WTC11 (cell line): Measurements from ENCODE around the gene ADGRB3. TPM values are rescaled to one million over a fixed set of nuclear protein-coding genes. Genes with fewer than 3 reads are reported as not detected.
A peak's percentile ranks its signal among the peaks of the same experiment; 100 is the strongest.
"Not testable (repeated sequence)": the region's sequence is repeated elsewhere in the genome, so short reads cannot be mapped to it uniquely, and the experiment has no call there.

Experiments used
- ATAC-seq: fragments of 200-7000 bp; cut with Tn5 transposase; 2 replicates; pipeline ENCODE4 v1.10.0; 2021; ENCODE audit warnings: mild to moderate bottlenecking, moderate library complexity
- CTCF ChIA-PET: fragments of 300-600 bp; sonication (Branson Sonifier 250); formaldehyde crosslinking; loops from one replicate; lab custom pipeline; 2021; ENCODE audit warnings: antibody characterized with exemption; lab: Charles Lee
- POLR2A ChIA-PET: fragments of 350-600 bp; sonication (Branson Sonifier 250); formaldehyde crosslinking; loops from one replicate; lab custom pipeline; 2021; ENCODE audit warnings: antibody characterized with exemption; lab: Charles Lee
- DNase-seq: peaks from one replicate; pipeline ENCODE4 v3.0.0; 2021; ENCODE audit warnings: low spot score
- H3K27ac Mint-ChIP-seq: 2 replicates; pipeline ENCODE4 v1.8.0; 2021; ENCODE audit warnings: mixed read lengths
- H3K27me3 Mint-ChIP-seq: 2 replicates; pipeline ENCODE4 v1.8.0; 2021; ENCODE audit warnings: low read depth, mild to moderate bottlenecking, moderate library complexity, mixed read lengths
- H3K36me3 Mint-ChIP-seq: 2 replicates; pipeline ENCODE4 v1.8.0; 2021; ENCODE audit warnings: mixed read lengths
- H3K4me1 Mint-ChIP-seq: 2 replicates; pipeline ENCODE4 v1.8.0; 2022; ENCODE audit warnings: mixed read lengths
- H3K4me3 Mint-ChIP-seq: 2 replicates; pipeline ENCODE4 v1.8.0; 2021; ENCODE audit warnings: mild to moderate bottlenecking, moderate library complexity, mixed read lengths
- H3K9me3 Mint-ChIP-seq: 2 replicates; pipeline ENCODE4 v1.8.0; 2021; ENCODE audit warnings: mixed read lengths
- CREB1 ChIP-seq: sonication (generic); formaldehyde crosslinking; IDR thresholded peaks from 2 replicates; pipeline ENCODE4 v1.8.0; 2023; ENCODE audit warnings: mild to moderate bottlenecking, missing genetic modification reagents
- E2F1 ChIP-seq: sonication (generic); formaldehyde crosslinking; IDR thresholded peaks from 2 replicates; pipeline ENCODE4 v1.8.0; 2022; ENCODE audit warnings: mild to moderate bottlenecking, missing genetic modification reagents
- ESRRA ChIP-seq: sonication (generic); formaldehyde crosslinking; IDR thresholded peaks from 2 replicates; pipeline ENCODE4 v1.8.1; 2022; ENCODE audit warnings: mild to moderate bottlenecking, missing genetic modification reagents, borderline replicate concordance
- FOXP1 ChIP-seq: sonication (generic); formaldehyde crosslinking; IDR thresholded peaks from 2 replicates; pipeline ENCODE4 v1.8.0; 2022; ENCODE audit warnings: missing genetic modification reagents, mild to moderate bottlenecking, moderate library complexity, borderline replicate concordance
- FOXP4 ChIP-seq: sonication (generic); formaldehyde crosslinking; IDR thresholded peaks from 2 replicates; pipeline ENCODE4 v1.8.0; 2022; ENCODE audit warnings: mild to moderate bottlenecking, missing genetic modification reagents
- NFATC4 ChIP-seq: fragments of 250-450 bp; sonication (Bioruptor Pico); IDR thresholded peaks from 2 replicates; pipeline ENCODE4 v1.9.0; 2021; ENCODE audit warnings: mild to moderate bottlenecking
- PREB ChIP-seq: sonication (generic); formaldehyde crosslinking; IDR thresholded peaks from 2 replicates; pipeline ENCODE4 v1.8.1; 2022; ENCODE audit warnings: mild to moderate bottlenecking, missing genetic modification reagents, moderate library complexity, borderline replicate concordance
- ZNF263 ChIP-seq: sonication (generic); formaldehyde crosslinking; IDR thresholded peaks from 2 replicates; pipeline ENCODE4 v1.8.1; 2022; ENCODE audit warnings: low read depth, mild to moderate bottlenecking, moderate library complexity, missing genetic modification reagents
- ZNF281 ChIP-seq: sonication (generic); formaldehyde crosslinking; IDR thresholded peaks from 2 replicates; pipeline ENCODE4 v1.8.0; 2023; ENCODE audit warnings: mild to moderate bottlenecking, missing genetic modification reagents
- total RNA-seq: library from RNA; stranded (reverse); gene quantifications from 3 replicates; pipeline ENCODE4 v1.2.3, GENCODE V29; 2021

ADGRB3 gene
- total RNA-seq, 1 experiment from 2014 or later = 1.9 TPM

GRCh38 chr6:68790128-68790527 lies 155.0 kb downstream of the ADGRB3 start:
- DNase-seq = peak; percentile 67
- H3K36me3 Mint-ChIP-seq, CTCF ChIA-PET, H3K27ac Mint-ChIP-seq: not testable (repeated sequence)
- H3K27me3 Mint-ChIP-seq = peaks cover 43% of the 10 kb centered on the region
- ATAC-seq = peak; percentile 91
- H3K4me3 Mint-ChIP-seq = peak overlapping the region; percentile 33; the same call in 1 of the 2 replicates
- peaks cover 14% of the 10 kb centered on the region for H3K4me1 Mint-ChIP-seq
- POLR2A ChIA-PET = interaction anchor here (0.7 kb wide), 1 partner anchor 1006 kb away, joined by 5 read pairs; no protein-coding TSS in a partner anchor
- TF ChIP-seq ZNF281 = peak; percentile 36; the same call in 1 of the 2 replicates
- TF ChIP-seq FOXP1 (CRISPR knock-in tag) = peak; percentile 37; the same call in 1 of the 2 replicates
- TF ChIP-seq FOXP4 (CRISPR knock-in tag) = peak; percentile 97
- TF ChIP-seq, all 79 proteins: peak for 3; not testable (repeated sequence) for 76
- H3K9me3 Mint-ChIP-seq = peaks cover 17% of the 10 kb centered on the region

GRCh38 chr6:68814976-68815375 lies 179.9 kb downstream of the ADGRB3 start:
- peak; percentile 26 for DNase-seq
- not testable (repeated sequence) for H3K27me3 Mint-ChIP-seq

GRCh38 chr6:68826501-68826900 lies 191.4 kb downstream of the ADGRB3 start:
- Mint-ChIP-seq H3K4me1 (peaks cover 17% of the 10 kb centered on the region), H3K36me3 (no peaks in the 10 kb centered on the region), H3K9me3 (no peaks in the 10 kb centered on the region), H3K27me3 (no peaks in the 10 kb centered on the region), H3K27ac (no peak overlapping the region)
- ChIA-PET CTCF (no interaction called here), POLR2A (no interaction called here)
- no peak for DNase-seq
- TF ChIP-seq ZNF281 (no peak), PREB (no peak), FOXP1 (CRISPR knock-in tag) (no peak), NFATC4 (no peak), ESRRA (CRISPR knock-in tag) (no peak), E2F1 (CRISPR knock-in tag) (no peak), ZNF263 (no peak), CREB1 (CRISPR knock-in tag) (no peak)
- TF ChIP-seq, all 79 proteins: peak for 0
- no peak for ATAC-seq
- no peak overlapping the region for H3K4me3 Mint-ChIP-seq

More at GRCh38 chr6:68814976-68815375, 179.9 kb downstream of the ADGRB3 start:
- ATAC-seq = peak; percentile 75
- H3K4me1 Mint-ChIP-seq, H3K4me3 Mint-ChIP-seq, CTCF ChIA-PET, POLR2A ChIA-PET, H3K36me3 Mint-ChIP-seq, H3K9me3 Mint-ChIP-seq: not testable (repeated sequence)
- H3K27ac Mint-ChIP-seq = peak overlapping the region; percentile 45; the same call in 1 of the 2 replicates
